Stomach smooth muscle (tissue), 2 donors: Measurements from ENCODE around the gene SNX8.

Experiments used
- H3K27ac ChIP-seq: one replicate; pipeline ENCODE4 v1.7.0; 2013; ENCODE audit warnings: mild to moderate bottlenecking, low read length, inconsistent platforms
- H3K27me3 ChIP-seq, 2 donors: one replicate each; pipeline ENCODE4 v1.7.0; 2013; ENCODE audit warnings: low read length in 2 of 2; ENCODE audit not compliant: insufficient read depth in 2 of 2, control insufficient read depth in 1 of 2
- H3K36me3 ChIP-seq, 2 donors: one replicate each; pipeline ENCODE4 v1.7.0; 2013; ENCODE audit warnings: low read length in 2 of 2; ENCODE audit not compliant: control insufficient read depth in 2 of 2, insufficient read depth in 2 of 2
- H3K4me1 ChIP-seq: one replicate; pipeline ENCODE4 v1.7.0; 2013; ENCODE audit warnings: low read length; ENCODE audit not compliant: control insufficient read depth, insufficient read depth
- H3K4me3 ChIP-seq, 2 donors: one replicate each; pipeline ENCODE4 v1.7.0; 2013; ENCODE audit warnings: low read length in 2 of 2
- H3K9ac ChIP-seq, 2 donors: one replicate each; pipeline ENCODE4 v1.7.0; 2013; ENCODE audit warnings: low read length in 2 of 2, mild to moderate bottlenecking in 1 of 2
- H3K9me3 ChIP-seq, 2 donors: one replicate each; pipeline ENCODE4 v1.7.0; 2013; ENCODE audit warnings: low read length in 2 of 2; ENCODE audit not compliant: control insufficient read depth in 2 of 2
- donor health status: healthy.
- donor health status: Pancreatic carcinoma.

SNX8 gene

GRCh38 chr7:2212906-2213305 lies 101.3 kb downstream of the SNX8 start:
- H3K4me1 ChIP-seq = peaks cover 8% of the 10 kb centered on the region
- H3K9ac ChIP-seq = no peak overlapping the region
- H3K27me3 ChIP-seq = no peaks in the 10 kb centered on the region
- H3K36me3 ChIP-seq = peaks cover 26 to 40% of the 10 kb centered on the region in 2 donors
- no peak overlapping the region for H3K4me3 ChIP-seq
- no peaks in the 10 kb centered on the region for H3K9me3 ChIP-seq
- H3K27ac ChIP-seq = no peak overlapping the region

- H3K4me1 ChIP-seq = peaks cover 8% of the 10 kb centered on the region
- no peak overlapping the region for H3K9ac ChIP-seq
- H3K36me3 ChIP-seq = peaks cover 25 to 37% of the 10 kb centered on the region in 2 donors
- H3K27me3 ChIP-seq = no peaks in the 10 kb centered on the region
- H3K27ac ChIP-seq = no peak overlapping the region
- no peaks in the 10 kb centered on the region for H3K9me3 ChIP-seq
- H3K4me3 ChIP-seq = no peak overlapping the region
Measured at GRCh38 chr7:2211926-2212325, 102.3 kb downstream of the SNX8 start.

- Histone ChIP-seq H3K4me3 (no peak overlapping the region), H3K9me3 (no peaks in the 10 kb centered on the region), H3K27ac (no peak overlapping the region), H3K27me3 (no peaks in the 10 kb centered on the region), H3K36me3 (peaks cover 23 to 33% of the 10 kb centered on the region in 2 donors), H3K4me1 (peaks cover 8% of the 10 kb centered on the region), H3K9ac (no peak overlapping the region)
Measured at GRCh38 chr7:2211259-2211880, 102.9 kb downstream of the SNX8 start.

- no peak overlapping the region for H3K4me3 ChIP-seq
- peaks cover 18 to 26% of the 10 kb centered on the region in 2 donors for H3K36me3 ChIP-seq
- no peaks in the 10 kb centered on the region for H3K27me3 ChIP-seq
- peaks cover 8% of the 10 kb centered on the region for H3K4me1 ChIP-seq
- no peak overlapping the region for H3K27ac ChIP-seq
- no peak overlapping the region for H3K9ac ChIP-seq
- no peaks in the 10 kb centered on the region for H3K9me3 ChIP-seq
Measured at GRCh38 chr7:2210551-2211258, 103.5 kb downstream of the SNX8 start.

GRCh38 chr7:2209961-2210323 lies 104.3 kb downstream of the SNX8 start:
- Histone ChIP-seq H3K9me3 (no peaks in the 10 kb centered on the region), H3K27ac (no peak overlapping the region), H3K4me1 (peaks cover 15% of the 10 kb centered on the region), H3K9ac (peak overlapping the region in 1 of 2 donors; percentile 21), H3K27me3 (no peaks in the 10 kb centered on the region), H3K36me3 (peaks cover 14 to 23% of the 10 kb centered on the region in 2 donors), H3K4me3 (no peak overlapping the region)

- peaks cover 14 to 21% of the 10 kb centered on the region in 2 donors for H3K36me3 ChIP-seq
- H3K9ac ChIP-seq = peak overlapping the region in 1 of 2 donors; percentile 21
- no peaks in the 10 kb centered on the region for H3K27me3 ChIP-seq
- no peak overlapping the region for H3K27ac ChIP-seq
- H3K4me1 ChIP-seq = peaks cover 21% of the 10 kb centered on the region
- no peak overlapping the region for H3K4me3 ChIP-seq
- H3K9me3 ChIP-seq = no peaks in the 10 kb centered on the region
Measured at GRCh38 chr7:2209146-2209960, 104.9 kb downstream of the SNX8 start.

- Histone ChIP-seq H3K27ac (no peak overlapping the region), H3K4me1 (peaks cover 27% of the 10 kb centered on the region), H3K4me3 (no peak overlapping the region), H3K9ac (peak overlapping the region in 1 of 2 donors; percentile 5), H3K27me3 (no peaks in the 10 kb centered on the region), H3K36me3 (peaks cover 14 to 17% of the 10 kb centered on the region in 2 donors), H3K9me3 (no peaks in the 10 kb centered on the region)
Measured at GRCh38 chr7:2208712-2209111, 105.5 kb downstream of the SNX8 start.

GRCh38 chr7:2205036-2205780 lies 109.0 kb downstream of the SNX8 start:
- H3K36me3 ChIP-seq = peaks cover 9 to 12% of the 10 kb centered on the region in 2 donors
- peak overlapping the region; percentile 53 for H3K27ac ChIP-seq
- no peaks in the 10 kb centered on the region for H3K9me3 ChIP-seq
- H3K4me3 ChIP-seq = no peak overlapping the region
- H3K9ac ChIP-seq = no peak overlapping the region
- peaks cover 46% of the 10 kb centered on the region for H3K4me1 ChIP-seq
- no peaks in the 10 kb centered on the region for H3K27me3 ChIP-seq

GRCh38 chr7:2204446-2204845 lies 109.8 kb downstream of the SNX8 start:
- peaks cover 12 to 13% of the 10 kb centered on the region in 2 donors for H3K36me3 ChIP-seq

GRCh38 chr7:2203766-2204300 lies 110.4 kb downstream of the SNX8 start:
- Histone ChIP-seq H3K27me3 (no peaks in the 10 kb centered on the region), H3K9ac (peak overlapping the region in 1 of 2 donors; percentile 51), H3K36me3 (peaks cover 10 to 13% of the 10 kb centered on the region in 2 donors), H3K4me1 (peaks cover 38% of the 10 kb centered on the region), H3K9me3 (no peaks in the 10 kb centered on the region), H3K4me3 (peak overlapping the region; percentile 23 to 44), H3K27ac (peak overlapping the region; percentile 53)

More at GRCh38 chr7:2204446-2204845, 109.8 kb downstream of the SNX8 start:
- Histone ChIP-seq H3K4me1 (peaks cover 43% of the 10 kb centered on the region), H3K9ac (peak overlapping the region in 1 of 2 donors; percentile 51), H3K27ac (peak overlapping the region; percentile 53), H3K9me3 (no peaks in the 10 kb centered on the region), H3K27me3 (no peaks in the 10 kb centered on the region), H3K4me3 (peak overlapping the region; percentile 23 to 44)
